ENCODE measurements around the gene ABTB2. TPM values are rescaled to one million over a fixed set of nuclear protein-coding genes. Genes with fewer than 3 reads are reported as not detected.

Gene ABTB2
- total and polyA plus RNA-seq, 4 donors: 0.73 to 3.3 (median 2.7) TPM

GRCh38 chr11:34234086-34234740 is 123.6 kb downstream of the ABTB2 start:
- H3K27ac ChIP-seq (ENCODE audit: low read depth in 1 of 2, low read length in 1 of 2): peak overlapping the region in 1 of 2 donors; percentile 74
- H3K4me3 ChIP-seq: no peak overlapping the region
- peak; percentile 91 for ATAC-seq (ENCODE audit: insufficient read depth, low FRiP score)
- no peaks in the 10 kb centered on the region for H3K27me3 ChIP-seq (ENCODE audit: control insufficient read depth in 3 of 3, insufficient read depth in 3 of 3, low read length in 2 of 3)
- no peak for TF ChIP-seq CTCF (IDR thresholded peaks at IDR 0.05; ENCODE audit: control extremely low read depth, extremely low read depth)
- no peaks in the 10 kb centered on the region for H3K9me3 ChIP-seq (ENCODE audit: control insufficient read depth in 4 of 4, insufficient read depth in 3 of 4, low read length in 3 of 4)
- no peak for DNase-seq
- 43 to 52% methylated on average over 9 of the region's 9 CpGs for WGBS, 2 donors
- H3K36me3 ChIP-seq (ENCODE audit: control insufficient read depth in 4 of 4, insufficient read depth in 4 of 4, low read length in 4 of 4): no peaks in the 10 kb centered on the region
- peaks cover 0 to 13% (median 4%) of the 10 kb centered on the region in 5 donors for H3K4me1 ChIP-seq (ENCODE audit: control insufficient read depth in 5 of 5, insufficient read depth in 5 of 5, low read length in 5 of 5)
- H3K9ac ChIP-seq (ENCODE audit: insufficient read depth in 1 of 2, low read length in 2 of 2): no peak overlapping the region

- ATAC-seq (ENCODE audit: insufficient read depth, low FRiP score): no peak
- no peak for DNase-seq
- TF ChIP-seq CTCF (IDR thresholded peaks at IDR 0.05; ENCODE audit: control extremely low read depth, extremely low read depth): no peak
- Histone ChIP-seq H3K4me1 (ENCODE audit: control insufficient read depth in 5 of 5, insufficient read depth in 5 of 5, low read length in 5 of 5) (peaks cover 0 to 13% (median 4%) of the 10 kb centered on the region in 5 donors), H3K4me3 (no peak overlapping the region), H3K9me3 (ENCODE audit: control insufficient read depth in 4 of 4, insufficient read depth in 3 of 4, low read length in 3 of 4) (no peaks in the 10 kb centered on the region), H3K9ac (ENCODE audit: insufficient read depth in 1 of 2, low read length in 2 of 2) (no peak overlapping the region), H3K27ac (ENCODE audit: low read depth in 1 of 2, low read length in 1 of 2) (no peak overlapping the region), H3K27me3 (ENCODE audit: control insufficient read depth in 3 of 3, insufficient read depth in 3 of 3, low read length in 2 of 3) (no peaks in the 10 kb centered on the region), H3K36me3 (ENCODE audit: control insufficient read depth in 4 of 4, insufficient read depth in 4 of 4, low read length in 4 of 4) (no peaks in the 10 kb centered on the region)
- WGBS, 2 donors: 96 to 98% methylated on average over 2 of the region's 2 CpGs
Observed at GRCh38 chr11:34233215-34233614, 124.6 kb downstream of the ABTB2 start.

GRCh38 chr11:34232807-34233206 is 125.0 kb downstream of the ABTB2 start:
- 81 to 85% methylated on average over 4 of the region's 4 CpGs for WGBS, 2 donors
- Histone ChIP-seq H3K4me1 (ENCODE audit: control insufficient read depth in 5 of 5, insufficient read depth in 5 of 5, low read length in 5 of 5) (peaks cover 0 to 13% (median 4%) of the 10 kb centered on the region in 5 donors), H3K27me3 (ENCODE audit: control insufficient read depth in 3 of 3, insufficient read depth in 3 of 3, low read length in 2 of 3) (no peaks in the 10 kb centered on the region), H3K27ac (ENCODE audit: low read depth in 1 of 2, low read length in 1 of 2) (no peak overlapping the region), H3K9ac (ENCODE audit: insufficient read depth in 1 of 2, low read length in 2 of 2) (no peak overlapping the region), H3K4me3 (no peak overlapping the region), H3K36me3 (ENCODE audit: control insufficient read depth in 4 of 4, insufficient read depth in 4 of 4, low read length in 4 of 4) (no peaks in the 10 kb centered on the region), H3K9me3 (ENCODE audit: control insufficient read depth in 4 of 4, insufficient read depth in 3 of 4, low read length in 3 of 4) (no peaks in the 10 kb centered on the region)
- no peak for TF ChIP-seq CTCF (IDR thresholded peaks at IDR 0.05; ENCODE audit: control extremely low read depth, extremely low read depth)
- ATAC-seq (ENCODE audit: insufficient read depth, low FRiP score) (no peak), DNase-seq (no peak)

- TF ChIP-seq CTCF (IDR thresholded peaks at IDR 0.05; ENCODE audit: control extremely low read depth, extremely low read depth): no peak
- Histone ChIP-seq H3K4me3 (no peak overlapping the region), H3K36me3 (ENCODE audit: control insufficient read depth in 4 of 4, insufficient read depth in 4 of 4, low read length in 4 of 4) (no peaks in the 10 kb centered on the region), H3K9me3 (ENCODE audit: control insufficient read depth in 4 of 4, insufficient read depth in 3 of 4, low read length in 3 of 4) (no peaks in the 10 kb centered on the region), H3K27ac (ENCODE audit: low read depth in 1 of 2, low read length in 1 of 2) (no peak overlapping the region), H3K4me1 (ENCODE audit: control insufficient read depth in 5 of 5, insufficient read depth in 5 of 5, low read length in 5 of 5) (peaks cover 0 to 36% (median 9%) of the 10 kb centered on the region in 5 donors), H3K9ac (ENCODE audit: insufficient read depth in 1 of 2, low read length in 2 of 2) (no peak overlapping the region), H3K27me3 (ENCODE audit: control insufficient read depth in 3 of 3, insufficient read depth in 3 of 3, low read length in 2 of 3) (no peaks in the 10 kb centered on the region)
- 68% methylated on average over 1 of the region's 1 CpG for WGBS, 2 donors
- DNase-seq (no peak), ATAC-seq (ENCODE audit: insufficient read depth, low FRiP score) (no peak)
Observed at GRCh38 chr11:34226210-34226609, 131.6 kb downstream of the ABTB2 start.
